ENCODE data around the gene TMEM95.

- TF ChIP-seq CTCF (IDR thresholded peaks at IDR 0.05) (no peak), POLR2A (IDR thresholded peaks at IDR 0.05) (no peak)
Measured at GRCh38 chr17:7363311-7363710, 8.4 kb downstream of the TMEM95 start.
